Stimulated activated CD8-positive, alpha-beta memory T cell treated with anti-CD3 and anti-CD28 coated beads, Interleukin-4, amount 100 ng/mL, for 48 hours (primary cell): ENCODE data around the gene DPCD.
"Not testable (repeated sequence)": the region's sequence is repeated elsewhere in the genome, so short reads cannot be mapped to it uniquely, and the experiment has no call there.

Experiments used
- DNase-seq: peaks from one replicate; pipeline ENCODE4 v3.0.0-alpha.2; 2020

The DPCD gene

GRCh38 chr10:101623528-101623927 is 35.4 kb downstream of the DPCD start:
- no peak for DNase-seq

- DNase-seq = no peak
These were observed 36.5 kb downstream of the DPCD start for GRCh38 chr10:101624526-101625102.

- DNase-seq = no peak
These were observed 37.8 kb downstream of the DPCD start for GRCh38 chr10:101625821-101626412.

GRCh38 chr10:101629837-101630632 is 41.9 kb downstream of the DPCD start:
- no peak for DNase-seq

GRCh38 chr10:101630633-101630920 is 42.5 kb downstream of the DPCD start:
- DNase-seq = no peak

GRCh38 chr10:101631821-101632475 is 43.8 kb downstream of the DPCD start:
- DNase-seq = no peak

- not testable (repeated sequence) for DNase-seq
These were observed 45.4 kb downstream of the DPCD start for GRCh38 chr10:101633510-101633909.

GRCh38 chr10:101639141-101639900 is 51.2 kb downstream of the DPCD start:
- DNase-seq = no peak

GRCh38 chr10:101643546-101643945 is 55.4 kb downstream of the DPCD start:
- DNase-seq = no peak

GRCh38 chr10:101644002-101644401 is 55.9 kb downstream of the DPCD start:
- DNase-seq = no peak

GRCh38 chr10:101645659-101646058 is 57.5 kb downstream of the DPCD start:
- DNase-seq = no peak

- DNase-seq = no peak
These were observed 58.2 kb downstream of the DPCD start for GRCh38 chr10:101646364-101646763.

GRCh38 chr10:101647255-101647654 is 59.1 kb downstream of the DPCD start:
- DNase-seq = no peak

- DNase-seq = no peak
These were observed 61.5 kb downstream of the DPCD start for GRCh38 chr10:101649525-101650085.

GRCh38 chr10:101650863-101651262 is 62.7 kb downstream of the DPCD start:
- DNase-seq = no peak

GRCh38 chr10:101651336-101651735 is 63.2 kb downstream of the DPCD start:
- DNase-seq = no peak

GRCh38 chr10:101653536-101653935 is 65.4 kb downstream of the DPCD start:
- DNase-seq = no peak

- DNase-seq = no peak
These were observed 67.4 kb downstream of the DPCD start for GRCh38 chr10:101655570-101655969.

GRCh38 chr10:101656890-101657289 is 68.8 kb downstream of the DPCD start:
- no peak for DNase-seq

GRCh38 chr10:101658975-101659374 is 70.9 kb downstream of the DPCD start:
- no peak for DNase-seq
